Omental fat pad (tissue), 4 donors: ENCODE measurements around the gene NMD3. TPM values are rescaled to one million over a fixed set of nuclear protein-coding genes. Genes with fewer than 3 reads are reported as not detected.

Source experiments
- ATAC-seq: fragments of 150-250 bp; one replicate; pipeline ENCODE4 v1.9.1; 2016; ENCODE audit warnings: mild to moderate bottlenecking, moderate library complexity; ENCODE audit not compliant: low FRiP score
- DNase-seq: peaks from one replicate; pipeline ENCODE4 v3.0.0-alpha.2; 2019; ENCODE audit warnings: low spot score
- CTCF ChIP-seq, 3 donors: fragments of 450-650 bp; IDR thresholded peaks; one replicate each; pipeline ENCODE4 v1.5.1; 2016 to 2017; ENCODE audit warnings: antibody characterized with exemption in 3 of 3, mild to moderate bottlenecking in 3 of 3, moderate library complexity in 2 of 3
- small RNA-seq: library from RNA; depleted of rRNA; stranded (forward); fragments of <200 nt; gene quantifications from one replicate; pipeline ENCODE3, GENCODE V24; 2016
- total RNA-seq, 4 donors: library from RNA; depleted of rRNA; stranded (reverse); fragments of >200 nt; gene quantifications; one replicate each; pipeline ENCODE4 v1.1.0, GENCODE V29; 2016

Gene NMD3
- total RNA-seq, 4 donors from 2014 or later, result 40.7 to 55.0 (median 48.3) TPM

GRCh38 chr3:161293381-161293780 is 72.3 kb downstream of the NMD3 start:
- ATAC-seq (no peak), DNase-seq (no peak)
- no peak for TF ChIP-seq CTCF (IDR thresholded peaks at IDR 0.05)

- no peak for TF ChIP-seq CTCF (IDR thresholded peaks at IDR 0.05)
- DNase-seq (no peak), ATAC-seq (no peak)
Observed at GRCh38 chr3:161295325-161295724, 74.2 kb downstream of the NMD3 start.

- DNase-seq (no peak), ATAC-seq (no peak)
- TF ChIP-seq CTCF (IDR thresholded peaks at IDR 0.05), result no peak
Observed at GRCh38 chr3:161296814-161297213, 75.7 kb downstream of the NMD3 start.

Small RNAs within 50 kb of the gene (small RNA-seq; reads per million reads assigned to genes)
- gene AC108738.1, result not detected

Other genes with a start within 250 kb of the NMD3 start
- gene B3GALNT1, start 116.0 kb upstream of the NMD3 start, total RNA-seq, result 10 to 100 TPM in 1 of 4 donors, 1 to 10 TPM in 3; 5.3 to 11.0 (median 6.6) TPM
- gene SPTSSB, start 150.2 kb downstream of the NMD3 start, total RNA-seq, result under 1 TPM in 2 of 4 donors, not detected in 2; 0.09 to 0.19 TPM